HFF-Myc (cell line): Measurements from ENCODE around the gene APOBEC3A.

Experiments
- DNase-seq: peaks from one replicate; pipeline ENCODE4 v3.0.0-alpha.2; 2011; ENCODE audit warnings: low read depth; ENCODE audit errors: extremely low read depth
- H3K4me3 ChIP-seq: replicated peaks from 2 replicates; pipeline ENCODE4 v1.5.1; 2011; ENCODE audit warnings: low read depth, mild to moderate bottlenecking, control low read depth, low read length
- TF ChIP-seq, protein P1 (sequence below): IDR thresholded peaks from 2 replicates; pipeline ENCODE4 v1.5.1; 2012; ENCODE audit warnings: mild to moderate bottlenecking, low read depth, low read length, control low read depth; ENCODE audit errors: missing control alignments

The APOBEC3A gene

DNA sequence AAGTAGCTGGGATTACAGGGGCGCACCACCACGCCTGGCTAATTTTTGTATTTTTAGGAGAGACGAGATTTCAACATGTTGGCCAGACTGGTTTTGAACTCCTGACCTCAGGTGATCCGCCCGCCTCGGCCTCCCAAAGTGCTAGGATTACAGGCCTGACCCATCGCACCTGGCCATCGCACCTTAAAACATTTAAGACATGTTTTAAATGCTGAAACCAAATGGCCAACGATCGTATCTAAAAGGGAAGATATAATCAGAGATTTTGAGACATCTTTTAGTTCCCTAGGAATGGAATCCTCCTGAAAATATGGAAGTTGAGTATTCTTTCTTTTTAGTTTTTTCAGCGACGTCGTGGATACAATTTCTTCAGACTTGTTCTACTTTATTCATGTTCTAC is 21.8 kb upstream of the APOBEC3A start:
- no peak for DNase-seq
- H3K4me3 ChIP-seq: no peak overlapping the region
- TF ChIP-seq, protein P1, sequence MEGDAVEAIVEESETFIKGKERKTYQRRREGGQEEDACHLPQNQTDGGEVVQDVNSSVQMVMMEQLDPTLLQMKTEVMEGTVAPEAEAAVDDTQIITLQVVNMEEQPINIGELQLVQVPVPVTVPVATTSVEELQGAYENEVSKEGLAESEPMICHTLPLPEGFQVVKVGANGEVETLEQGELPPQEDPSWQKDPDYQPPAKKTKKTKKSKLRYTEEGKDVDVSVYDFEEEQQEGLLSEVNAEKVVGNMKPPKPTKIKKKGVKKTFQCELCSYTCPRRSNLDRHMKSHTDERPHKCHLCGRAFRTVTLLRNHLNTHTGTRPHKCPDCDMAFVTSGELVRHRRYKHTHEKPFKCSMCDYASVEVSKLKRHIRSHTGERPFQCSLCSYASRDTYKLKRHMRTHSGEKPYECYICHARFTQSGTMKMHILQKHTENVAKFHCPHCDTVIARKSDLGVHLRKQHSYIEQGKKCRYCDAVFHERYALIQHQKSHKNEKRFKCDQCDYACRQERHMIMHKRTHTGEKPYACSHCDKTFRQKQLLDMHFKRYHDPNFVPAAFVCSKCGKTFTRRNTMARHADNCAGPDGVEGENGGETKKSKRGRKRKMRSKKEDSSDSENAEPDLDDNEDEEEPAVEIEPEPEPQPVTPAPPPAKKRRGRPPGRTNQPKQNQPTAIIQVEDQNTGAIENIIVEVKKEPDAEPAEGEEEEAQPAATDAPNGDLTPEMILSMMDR: no peak

DNA sequence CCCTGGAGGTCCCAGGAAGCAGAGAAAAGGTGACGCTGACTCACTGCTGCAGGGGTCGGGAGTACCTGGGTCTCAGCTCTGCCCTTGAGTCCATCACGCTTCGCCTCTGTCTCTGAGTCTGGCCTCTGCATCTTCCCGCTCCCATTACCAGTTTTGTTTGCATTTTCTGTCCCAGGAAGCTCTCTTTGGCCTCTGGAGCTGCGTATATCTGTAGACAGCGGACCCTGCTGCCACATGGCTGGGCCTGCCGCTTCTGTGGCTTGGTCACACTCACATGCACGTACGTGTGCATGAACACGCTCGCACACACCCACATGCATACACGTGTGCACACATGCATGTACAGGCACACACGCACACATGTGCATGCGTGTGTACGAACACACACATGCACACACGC is 20.8 kb upstream of the APOBEC3A start:
- no peak for DNase-seq
- no peak overlapping the region for H3K4me3 ChIP-seq
- TF ChIP-seq, protein P1: no peak

DNA sequence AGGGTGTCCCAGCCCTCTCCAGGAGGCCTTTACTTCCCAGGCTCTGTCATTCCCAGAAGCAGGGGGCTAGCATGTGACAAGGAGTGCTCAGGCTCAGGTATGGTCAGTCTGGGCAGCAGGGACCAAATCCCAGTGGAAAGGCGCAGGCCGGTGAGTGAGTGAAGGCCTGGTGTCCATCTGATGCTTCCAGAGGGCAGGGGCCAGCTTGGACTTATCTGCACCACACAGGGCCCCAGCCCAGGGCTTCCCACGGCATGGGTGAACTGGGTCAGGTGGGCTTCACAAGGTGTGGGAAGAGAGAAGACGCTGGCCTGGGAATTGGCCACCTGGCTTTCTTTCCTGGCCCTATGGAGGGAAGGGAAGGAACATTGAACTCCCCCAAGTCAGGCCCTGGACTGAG is 20.4 kb upstream of the APOBEC3A start:
- TF ChIP-seq, protein P1: no peak

DNA sequence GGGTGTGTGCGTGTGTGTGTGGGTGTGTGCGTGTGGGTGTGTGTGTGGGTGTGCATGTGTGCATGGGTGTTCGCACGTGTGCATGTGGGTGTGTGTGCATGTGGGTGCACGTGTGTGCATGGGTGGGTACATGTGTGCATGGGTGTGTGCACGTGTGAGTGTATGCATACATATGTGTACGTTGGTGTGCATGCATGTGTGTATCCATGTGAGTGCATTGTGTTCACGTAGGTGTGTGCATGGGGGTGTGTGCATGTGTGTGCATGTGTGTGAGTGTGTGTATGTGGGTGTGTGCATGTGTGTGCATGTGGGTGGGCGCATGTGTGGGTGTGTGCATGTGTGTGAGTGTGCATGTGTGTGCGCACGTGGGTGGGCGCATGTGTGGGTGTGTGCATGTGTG is 19.9 kb upstream of the APOBEC3A start:
- TF ChIP-seq, protein P1: no peak
- no peak overlapping the region for H3K4me3 ChIP-seq
- no peak for DNase-seq

More for the DNA sequence above, 20.4 kb upstream of the APOBEC3A start:
- no peak for DNase-seq
- H3K4me3 ChIP-seq: no peak overlapping the region

DNA sequence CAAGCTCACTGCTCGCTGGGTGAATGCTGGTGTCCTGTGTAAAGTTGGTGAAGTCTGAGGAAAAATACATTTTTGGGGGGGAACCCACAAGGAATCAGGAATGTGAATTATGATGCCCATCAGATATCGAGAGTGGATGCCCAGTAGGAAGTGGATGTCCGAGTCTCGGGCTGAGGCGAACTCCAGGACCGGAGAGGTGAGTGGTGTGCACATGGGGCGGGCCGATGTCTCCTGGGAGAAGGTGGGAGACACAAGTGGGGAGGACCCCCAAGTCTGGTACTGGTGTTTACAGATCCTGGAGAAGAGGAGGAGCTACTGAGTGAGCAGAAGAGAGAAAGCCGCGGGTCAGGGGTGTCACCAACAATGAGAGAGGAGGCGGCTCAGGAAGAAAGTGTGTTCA is 19.2 kb upstream of the APOBEC3A start:
- DNase-seq: no peak
- no peak overlapping the region for H3K4me3 ChIP-seq
- TF ChIP-seq, protein P1: no peak

DNA sequence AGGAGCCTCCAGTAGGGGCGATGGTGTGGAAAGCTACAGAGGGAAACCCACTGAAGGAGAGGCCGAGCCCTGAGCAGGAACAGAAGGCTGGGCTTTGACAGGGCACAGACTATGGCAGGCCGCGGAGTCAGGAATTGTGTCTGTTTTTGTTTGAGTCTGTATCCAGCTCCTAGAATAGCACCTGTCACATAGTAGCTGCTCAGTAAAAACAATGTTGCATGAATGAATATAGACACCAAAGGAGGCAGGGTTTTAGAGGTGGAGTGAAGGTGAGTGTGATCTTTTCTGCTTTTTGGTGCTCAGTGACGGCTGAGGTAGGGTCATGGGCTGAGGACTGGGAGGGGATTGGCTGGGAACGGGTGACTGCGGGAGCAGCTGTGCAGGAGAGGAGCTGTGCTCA is 18.5 kb upstream of the APOBEC3A start:
- DNase-seq: no peak
- TF ChIP-seq, protein P1: no peak
- H3K4me3 ChIP-seq: no peak overlapping the region

DNA sequence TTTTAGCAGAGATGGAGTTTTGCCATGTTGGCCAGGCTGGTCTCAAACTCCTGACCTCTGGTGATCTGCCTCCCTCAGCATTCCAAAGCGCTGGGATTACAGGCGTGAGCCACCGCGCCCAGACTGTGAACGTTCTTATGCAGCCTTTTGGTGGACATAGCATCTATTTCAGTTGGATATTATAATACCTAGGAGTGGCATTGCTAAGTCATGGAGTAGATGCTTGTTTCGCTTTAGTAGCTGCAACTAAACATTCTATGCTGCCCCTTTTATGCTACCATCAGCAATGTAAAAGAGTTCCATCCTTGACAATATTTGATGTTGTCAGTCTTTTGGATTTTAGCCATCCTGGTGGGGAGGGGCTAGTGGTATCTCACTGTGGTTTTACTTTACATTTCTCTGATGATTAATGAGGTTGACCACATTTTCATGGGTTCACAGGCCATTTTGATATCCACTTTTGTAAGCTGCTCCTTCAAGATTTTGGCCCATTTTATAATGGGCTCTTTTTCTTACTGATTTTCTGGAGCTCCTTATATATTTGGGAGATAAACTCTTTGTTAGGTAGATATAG is 16.5 kb upstream of the APOBEC3A start:
- TF ChIP-seq, protein P1: no peak
- DNase-seq: no peak
- H3K4me3 ChIP-seq: no peak overlapping the region
